GM21576 (cell line): ENCODE data around the gene GNG7.
"Not testable (repeated sequence)": the region's sequence is repeated elsewhere in the genome, so short reads cannot be mapped to it uniquely, and the experiment has no call there.

Experiments
- ATAC-seq: cut with Tn5 transposase; IDR thresholded peaks from one replicate; pipeline ENCODE4 v1.9.1; 2021; ENCODE audit warnings: mild to moderate bottlenecking, moderate library complexity; ENCODE audit not compliant: unreplicated experiment

Gene GNG7

GRCh38 chr19:2714102-2714501, 11.6 kb upstream of the GNG7 start:
- ATAC-seq = not testable (repeated sequence)

GRCh38 chr19:2713170-2713569, 10.7 kb upstream of the GNG7 start:
- not testable (repeated sequence) for ATAC-seq

GRCh38 chr19:2711875-2712205, 9.3 kb upstream of the GNG7 start:
- no peak for ATAC-seq

- ATAC-seq = no peak
Observed at GRCh38 chr19:2711172-2711874, 8.8 kb upstream of the GNG7 start.

GRCh38 chr19:2706251-2706650, 3.8 kb upstream of the GNG7 start:
- ATAC-seq = no peak

GRCh38 chr19:2703691-2704216, 1.3 kb upstream of the GNG7 start:
- ATAC-seq = no peak

GRCh38 chr19:2703077-2703437, 563 bp upstream of the GNG7 start:
- no peak for ATAC-seq

GRCh38 chr19:2701361-2702169, 929 bp downstream of the GNG7 start:
- ATAC-seq = no peak

GRCh38 chr19:2700660-2701360, 1.7 kb downstream of the GNG7 start:
- ATAC-seq = no peak

GRCh38 chr19:2699413-2700140, 2.9 kb downstream of the GNG7 start:
- ATAC-seq = no peak

- ATAC-seq = no peak
Observed at GRCh38 chr19:2694196-2694595, 8.3 kb downstream of the GNG7 start.

- no peak for ATAC-seq
Observed at GRCh38 chr19:2693492-2694160, 8.9 kb downstream of the GNG7 start.

- ATAC-seq = no peak
Observed at GRCh38 chr19:2691951-2692350, 10.5 kb downstream of the GNG7 start.

- ATAC-seq = no peak
Observed at GRCh38 chr19:2690856-2691255, 11.6 kb downstream of the GNG7 start.

- no peak for ATAC-seq
Observed at GRCh38 chr19:2686360-2686759, 16.1 kb downstream of the GNG7 start.

- ATAC-seq = no peak
Observed at GRCh38 chr19:2685204-2685704, 17.2 kb downstream of the GNG7 start.

- no peak for ATAC-seq
Observed at GRCh38 chr19:2683430-2684003, 19.0 kb downstream of the GNG7 start.

GRCh38 chr19:2680808-2681207, 21.7 kb downstream of the GNG7 start:
- ATAC-seq = no peak

GRCh38 chr19:2679439-2679838, 23.1 kb downstream of the GNG7 start:
- ATAC-seq = no peak

GRCh38 chr19:2678948-2679347, 23.5 kb downstream of the GNG7 start:
- ATAC-seq = not testable (repeated sequence)
